ENCODE measurements around the gene WWTR1.

DNA sequence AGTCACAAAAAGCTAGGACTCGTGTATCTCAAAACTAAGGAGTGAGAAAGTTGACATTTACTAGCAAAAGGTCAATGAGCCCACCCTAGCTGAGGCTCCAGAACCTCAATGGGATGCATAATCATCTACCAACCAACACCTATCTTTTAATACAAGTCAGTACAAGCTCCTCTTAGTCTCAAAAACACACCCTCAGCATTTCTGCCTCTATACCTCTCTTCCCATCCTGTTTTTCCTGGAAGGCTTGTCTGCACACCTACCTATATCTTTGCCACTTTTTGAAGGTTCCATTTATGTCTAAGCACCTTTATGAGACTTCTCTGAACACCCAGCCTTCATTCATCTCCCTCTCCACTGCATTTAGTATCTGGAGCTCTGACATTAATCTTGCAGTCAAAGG lies 10.0 kb downstream of the WWTR1 start:
- TF ChIP-seq EZH2 (IDR thresholded peaks at IDR 0.05; ENCODE audit: low read depth): no peak
- TF ChIP-seq, protein P1, sequence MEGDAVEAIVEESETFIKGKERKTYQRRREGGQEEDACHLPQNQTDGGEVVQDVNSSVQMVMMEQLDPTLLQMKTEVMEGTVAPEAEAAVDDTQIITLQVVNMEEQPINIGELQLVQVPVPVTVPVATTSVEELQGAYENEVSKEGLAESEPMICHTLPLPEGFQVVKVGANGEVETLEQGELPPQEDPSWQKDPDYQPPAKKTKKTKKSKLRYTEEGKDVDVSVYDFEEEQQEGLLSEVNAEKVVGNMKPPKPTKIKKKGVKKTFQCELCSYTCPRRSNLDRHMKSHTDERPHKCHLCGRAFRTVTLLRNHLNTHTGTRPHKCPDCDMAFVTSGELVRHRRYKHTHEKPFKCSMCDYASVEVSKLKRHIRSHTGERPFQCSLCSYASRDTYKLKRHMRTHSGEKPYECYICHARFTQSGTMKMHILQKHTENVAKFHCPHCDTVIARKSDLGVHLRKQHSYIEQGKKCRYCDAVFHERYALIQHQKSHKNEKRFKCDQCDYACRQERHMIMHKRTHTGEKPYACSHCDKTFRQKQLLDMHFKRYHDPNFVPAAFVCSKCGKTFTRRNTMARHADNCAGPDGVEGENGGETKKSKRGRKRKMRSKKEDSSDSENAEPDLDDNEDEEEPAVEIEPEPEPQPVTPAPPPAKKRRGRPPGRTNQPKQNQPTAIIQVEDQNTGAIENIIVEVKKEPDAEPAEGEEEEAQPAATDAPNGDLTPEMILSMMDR (conservative IDR thresholded peaks at IDR 0.05): no peak
